Adipose tissue (tissue), 3 donors: ENCODE results near the gene ADH5. TPM values are rescaled to one million over a fixed set of nuclear protein-coding genes. Genes with fewer than 3 reads are reported as not detected.
"Not testable (repeated sequence)": the region's sequence is repeated elsewhere in the genome, so short reads cannot be mapped to it uniquely, and the experiment has no call there.

Experiments
- H3K27ac ChIP-seq: one replicate; pipeline ENCODE4 v1.5.1; 2013; ENCODE audit warnings: low read depth, low read length
- WGBS, 3 donors: extraction: QIAGEN DNeasy Blood & Tissue Kit; methylation state at CpG; one replicate each; pipeline ENCODE4 v1.1.7; 2013; 5-methylcytosine and 5-hydroxymethylcytosine counted together
- polyA plus RNA-seq, 3 donors: library from polyadenylated mRNA; stranded (reverse); fragments of 200-250 nt; gene quantifications; one replicate each; pipeline ENCODE4 v1.2.3, GENCODE V29; 2013
- donor health status: healthy with polysubstance abuse.
- donor health status: Bipolar disorder and iron deficiency.
- donor health status: healthy.

The ADH5 gene
- polyA plus RNA-seq, result 100 to 1,000 TPM in 2 of 3 donors, 10 to 100 TPM in 1; 46.7 to 198 (median 170) TPM

GRCh38 chr4:99088481-99089365 is at the start of gene ADH5:
ADH5 (minus strand) TSS chr4:99088788; CDS start chr4:99088700, 88 bp downstream.
- WGBS, 3 donors, result 0 to 1% (median 0%) methylated on average over 46 to 53 of the region's 53 CpGs
- H3K27ac ChIP-seq, result no peak within 1 kb of the TSS

GRCh38 chr4:99136329-99136728 is 47.7 kb upstream of the ADH5 start:
- H3K27ac ChIP-seq, result no peak overlapping the region

GRCh38 chr4:99135541-99136162 is 47.1 kb upstream of the ADH5 start:
- WGBS, 3 donors, result 58 to 63% (median 63%) methylated on average over 3 of the region's 3 CpGs
- no peak overlapping the region for H3K27ac ChIP-seq

- 63 to 98% (median 67%) methylated on average over 3 of the region's 3 CpGs for WGBS, 3 donors
- no peak overlapping the region for H3K27ac ChIP-seq
These were observed 46.0 kb upstream of the ADH5 start for GRCh38 chr4:99134586-99134985.

GRCh38 chr4:99131378-99131777 is 42.8 kb upstream of the ADH5 start:
- H3K27ac ChIP-seq, result no peak overlapping the region
- WGBS, 3 donors, result 45 to 85% (median 82%) methylated on average over 2 of the region's 2 CpGs

GRCh38 chr4:99126376-99126775 is 37.8 kb upstream of the ADH5 start:
- WGBS, 3 donors, result 59 to 82% (median 61%) methylated on average over 1 of the region's 1 CpG
- no peak overlapping the region for H3K27ac ChIP-seq

GRCh38 chr4:99121008-99121407 is 32.4 kb upstream of the ADH5 start:
- H3K27ac ChIP-seq, result no peak overlapping the region
- 79 to 92% (median 88%) methylated on average over 4 of the region's 4 CpGs for WGBS, 3 donors

- WGBS, 3 donors, result 93 to 98% (median 94%) methylated on average over 5 of the region's 5 CpGs
- no peak overlapping the region for H3K27ac ChIP-seq
These were observed 31.9 kb upstream of the ADH5 start for GRCh38 chr4:99120501-99120900.

- 39 to 60% (median 47%) methylated on average over 9 of the region's 9 CpGs for WGBS, 3 donors
- no peak overlapping the region for H3K27ac ChIP-seq
These were observed 29.5 kb upstream of the ADH5 start for GRCh38 chr4:99117876-99118693.

GRCh38 chr4:99117122-99117841 is 28.7 kb upstream of the ADH5 start:
- WGBS, 3 donors, result 91 to 94% (median 93%) methylated on average over 26 to 29 of the region's 29 CpGs
- H3K27ac ChIP-seq, result not testable (repeated sequence)

- not testable (repeated sequence) for H3K27ac ChIP-seq
- 90 to 98% (median 95%) methylated on average over 12 of the region's 12 CpGs for WGBS, 3 donors
These were observed 20.7 kb upstream of the ADH5 start for GRCh38 chr4:99109286-99109685.

GRCh38 chr4:99104153-99104552 is 15.6 kb upstream of the ADH5 start:
- H3K27ac ChIP-seq, result no peak overlapping the region
- 72 to 100% (median 85%) methylated on average over 1 of the region's 1 CpG for WGBS, 3 donors

- no peak overlapping the region for H3K27ac ChIP-seq
These were observed 14.6 kb upstream of the ADH5 start for GRCh38 chr4:99103166-99103565.

GRCh38 chr4:99102634-99103033 is 14.0 kb upstream of the ADH5 start:
- H3K27ac ChIP-seq, result no peak overlapping the region
- 95 to 100% (median 97%) methylated on average over 2 of the region's 2 CpGs for WGBS, 3 donors

GRCh38 chr4:99100876-99101275 is 12.3 kb upstream of the ADH5 start:
- 88 to 95% (median 94%) methylated on average over 1 of the region's 1 CpG for WGBS, 3 donors
- H3K27ac ChIP-seq, result no peak overlapping the region

GRCh38 chr4:99099814-99100213 is 11.2 kb upstream of the ADH5 start:
- 74 to 95% (median 91%) methylated on average over 5 of the region's 5 CpGs for WGBS, 3 donors
- H3K27ac ChIP-seq, result not testable (repeated sequence)

- WGBS, 3 donors, result 92 to 94% (median 93%) methylated on average over 11 to 12 of the region's 12 CpGs
- no peak overlapping the region for H3K27ac ChIP-seq
These were observed 10.7 kb upstream of the ADH5 start for GRCh38 chr4:99099311-99099710.

- 77 to 89% (median 87%) methylated on average over 2 of the region's 2 CpGs for WGBS, 3 donors
- H3K27ac ChIP-seq, result not testable (repeated sequence)
These were observed 3.3 kb upstream of the ADH5 start for GRCh38 chr4:99091841-99092240.
